A673 (cell line): ENCODE data around the gene GBGT1.

Source experiments
- EZH2 ChIP-seq: fragments of 200-600 bp; sonication (generic); IDR thresholded peaks from 2 replicates; pipeline ENCODE4 v1.6.1; 2017; ENCODE audit warnings: borderline replicate concordance, low read depth, mild to moderate bottlenecking, mixed read lengths, antibody characterized with exemption, low read length; ENCODE audit not compliant: poor library complexity, severe bottlenecking
- TF ChIP-seq, protein P1 (sequence below): fragments of 300-800, 200-600 bp; sonication (generic); conservative IDR thresholded peaks from 2 replicates; pipeline ENCODE4 v1.5.1; 2017; ENCODE audit warnings: low read depth, mild to moderate bottlenecking, antibody characterized with exemption, low read length, moderate library complexity, mixed read lengths

GRCh38 chr9:133202688-133203453 lies 39.2 kb upstream of the GBGT1 start:
- TF ChIP-seq, protein P1, sequence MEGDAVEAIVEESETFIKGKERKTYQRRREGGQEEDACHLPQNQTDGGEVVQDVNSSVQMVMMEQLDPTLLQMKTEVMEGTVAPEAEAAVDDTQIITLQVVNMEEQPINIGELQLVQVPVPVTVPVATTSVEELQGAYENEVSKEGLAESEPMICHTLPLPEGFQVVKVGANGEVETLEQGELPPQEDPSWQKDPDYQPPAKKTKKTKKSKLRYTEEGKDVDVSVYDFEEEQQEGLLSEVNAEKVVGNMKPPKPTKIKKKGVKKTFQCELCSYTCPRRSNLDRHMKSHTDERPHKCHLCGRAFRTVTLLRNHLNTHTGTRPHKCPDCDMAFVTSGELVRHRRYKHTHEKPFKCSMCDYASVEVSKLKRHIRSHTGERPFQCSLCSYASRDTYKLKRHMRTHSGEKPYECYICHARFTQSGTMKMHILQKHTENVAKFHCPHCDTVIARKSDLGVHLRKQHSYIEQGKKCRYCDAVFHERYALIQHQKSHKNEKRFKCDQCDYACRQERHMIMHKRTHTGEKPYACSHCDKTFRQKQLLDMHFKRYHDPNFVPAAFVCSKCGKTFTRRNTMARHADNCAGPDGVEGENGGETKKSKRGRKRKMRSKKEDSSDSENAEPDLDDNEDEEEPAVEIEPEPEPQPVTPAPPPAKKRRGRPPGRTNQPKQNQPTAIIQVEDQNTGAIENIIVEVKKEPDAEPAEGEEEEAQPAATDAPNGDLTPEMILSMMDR, result no peak
- TF ChIP-seq EZH2, result no peak
